Right ventricle myocardium superior (tissue), 1 donor: ENCODE measurements around the gene ZNF593OS. TPM values are rescaled to one million over a fixed set of nuclear protein-coding genes. Genes with fewer than 3 reads are reported as not detected.

Experiments used
- ATAC-seq: fragments of 200-7000 bp; cut with Tn5 transposase; one replicate; pipeline ENCODE4 v1.9.1; 2020; ENCODE audit warnings: mild to moderate bottlenecking; ENCODE audit not compliant: poor library complexity
- DNase-seq: peaks from one replicate; pipeline ENCODE4 v3.0.0-alpha.2; 2020
- intact Hi-C: fragments of 100-400 bp; cut with DNase I; formaldehyde crosslinking; loops from one replicate; pipeline ENCODE4 v1.11.2; 2022
- total RNA-seq: library from RNA; stranded (reverse); fragmentation: NEBNext Ultra II Directional; extraction: Animal tissue kit (Norgen Biotek cat#: 25700); gene quantifications from one replicate; pipeline ENCODE4 v1.2.1, GENCODE V29; 2021
- donor health status: DM: no; HTN: yes; CAD: no; lungs with severe emphysema.

The ZNF593OS gene
- total RNA-seq, 1 donor from 2014 or later: not detected

GRCh38 chr1:26145041-26145959 lies 26.3 kb downstream of the ZNF593OS start:
- ATAC-seq (peak; percentile 96), DNase-seq (peak; percentile 72)
- intact Hi-C loops: loop anchor here (2.0 to 5.0 kb wide), 2 partner anchors 40 to 108 kb away; no protein-coding TSS in a partner anchor

GRCh38 chr1:26142159-26142558 lies 29.5 kb downstream of the ZNF593OS start:
- ATAC-seq (no peak), DNase-seq (no peak)
- intact Hi-C loops: no loop called here

- ATAC-seq (no peak), DNase-seq (no peak)
- intact Hi-C loops: no loop called here
These were observed 32.6 kb downstream of the ZNF593OS start for GRCh38 chr1:26138974-26139558.

- ATAC-seq (no peak), DNase-seq (no peak)
- intact Hi-C loops: no loop called here
These were observed 37.2 kb downstream of the ZNF593OS start for GRCh38 chr1:26134466-26134865.

- intact Hi-C loops: no loop called here
- DNase-seq: no peak
- ATAC-seq: no peak
These were observed 38.8 kb downstream of the ZNF593OS start for GRCh38 chr1:26132834-26133167.

- ATAC-seq (no peak), DNase-seq (no peak)
- intact Hi-C loops: no loop called here
These were observed 39.4 kb downstream of the ZNF593OS start for GRCh38 chr1:26132128-26132833.

- intact Hi-C loops: no loop called here
- DNase-seq (no peak), ATAC-seq (no peak)
These were observed 40.9 kb downstream of the ZNF593OS start for GRCh38 chr1:26130695-26131094.

GRCh38 chr1:26129778-26130177 lies 41.9 kb downstream of the ZNF593OS start:
- DNase-seq (no peak), ATAC-seq (no peak)
- intact Hi-C loops: no loop called here

- ATAC-seq (peak; percentile 57), DNase-seq (no peak)
- intact Hi-C loops: no loop called here
These were observed 44.1 kb downstream of the ZNF593OS start for GRCh38 chr1:26127235-26128163.

- intact Hi-C loops: no loop called here
- ATAC-seq (peak; percentile 63), DNase-seq (no peak)
These were observed 45.1 kb downstream of the ZNF593OS start for GRCh38 chr1:26126321-26127084.

GRCh38 chr1:26125946-26126320 lies 45.7 kb downstream of the ZNF593OS start:
- DNase-seq (no peak), ATAC-seq (no peak)
- intact Hi-C loops: no loop called here

GRCh38 chr1:26125382-26125781 lies 46.2 kb downstream of the ZNF593OS start:
- no peak for ATAC-seq
- intact Hi-C loops: no loop called here
- DNase-seq: no peak

- DNase-seq (no peak), ATAC-seq (no peak)
- intact Hi-C loops: no loop called here
These were observed 47.0 kb downstream of the ZNF593OS start for GRCh38 chr1:26124418-26125331.

GRCh38 chr1:26122988-26123973 lies 48.4 kb downstream of the ZNF593OS start:
- intact Hi-C loops: no loop called here
- DNase-seq (no peak), ATAC-seq (no peak)

GRCh38 chr1:26121854-26122773 lies 49.5 kb downstream of the ZNF593OS start:
- intact Hi-C loops: no loop called here
- peak; percentile 44 for ATAC-seq

More at GRCh38 chr1:26121854-26122773, 49.5 kb downstream of the ZNF593OS start:
- no peak for DNase-seq
